Small intestine (tissue), 16 donors: ENCODE results near the gene LTK. TPM values are rescaled to one million over a fixed set of nuclear protein-coding genes. Genes with fewer than 3 reads are reported as not detected.
A peak's percentile ranks its signal among the peaks of the same experiment; 100 is the strongest.

Experiments
- DNase-seq, 2 donors: peaks; one replicate each; pipeline versions ENCODE4 v3.0.0 to v3.0.0-alpha.2; 2013
- FAIRE-seq: peaks from 2 replicates; lab custom pipeline; 2012; peaks lifted over from hg19 to GRCh38; lab: Jason Lieb, UNC
- H3K27ac ChIP-seq, 3 donors: one replicate each; pipeline ENCODE4 v1.5.1; 2013; ENCODE audit warnings: low read length in 2 of 3, mild to moderate bottlenecking in 2 of 3, control low read depth in 1 of 3, inconsistent platforms in 1 of 3, low read depth in 1 of 3, moderate library complexity in 1 of 3
- H3K27me3 ChIP-seq, 3 donors: one replicate each; pipeline ENCODE4 v1.6.1; 2013; ENCODE audit warnings: low read length in 3 of 3, inconsistent platforms in 1 of 3; ENCODE audit not compliant: control insufficient read depth in 3 of 3, insufficient read depth in 3 of 3
- H3K36me3 ChIP-seq, 3 donors: one replicate each; pipeline ENCODE4 v1.6.1; 2013; ENCODE audit warnings: low read length in 3 of 3, inconsistent platforms in 1 of 3, low read depth in 1 of 3, mild to moderate bottlenecking in 1 of 3, moderate library complexity in 1 of 3; ENCODE audit not compliant: control insufficient read depth in 3 of 3, insufficient read depth in 2 of 3
- H3K4me1 ChIP-seq, 3 donors: one replicate each; pipeline ENCODE4 v1.6.1; 2013; ENCODE audit warnings: low read length in 2 of 3, inconsistent platforms in 1 of 3, low read depth in 1 of 3, mild to moderate bottlenecking in 1 of 3, moderate library complexity in 1 of 3; ENCODE audit not compliant: control insufficient read depth in 3 of 3, insufficient read depth in 2 of 3
- H3K4me3 ChIP-seq, 3 donors: one replicate each; pipeline ENCODE4 v1.5.1; 2013; ENCODE audit warnings: low read length in 3 of 3, control low read depth in 1 of 3, inconsistent platforms in 1 of 3, low read depth in 1 of 3, mild to moderate bottlenecking in 1 of 3, moderate library complexity in 1 of 3
- H3K9me3 ChIP-seq, 2 donors: one replicate each; pipeline ENCODE4 v1.6.1; 2013; ENCODE audit warnings: low read depth in 1 of 2, low read length in 1 of 2; ENCODE audit not compliant: control insufficient read depth in 2 of 2, insufficient read depth in 1 of 2
- WGBS, 3 donors: extraction: QIAGEN DNeasy Blood & Tissue Kit; methylation state at CpG; one replicate each; pipeline ENCODE4 v1.1.7; 2013; 5-methylcytosine and 5-hydroxymethylcytosine counted together
- long read RNA-seq, 10 donors: transcript quantifications; one replicate each; lab custom pipeline, GENCODE V29; 2026
- polyA plus RNA-seq, 4 donors: library from polyadenylated mRNA; stranded (reverse) in 3 of 4; unstranded in 1 of 4; fragments of 200-250 nt in 3 of 4; fragments of 120-200 nt in 1 of 4; gene quantifications; one replicate each; pipeline versions ENCODE4 v1.2.1 to v1.2.3, GENCODE V29; 2013
- donor health status: healthy with polysubstance abuse.
- donor health status: control.
- donor health status: control.
- donor health status: Bipolar disorder and iron deficiency.
- donor health status: healthy.

Gene LTK
- 10 to 100 TPM; 13.1 to 68.4 (median 32.9) TPM for polyA plus RNA-seq
- long read RNA-seq, donor 1, result 0 reads
- long read RNA-seq, donor 2, result 0 reads
- long read RNA-seq, donor 3, result 0 reads
- long read RNA-seq, donor 4, result 0 reads
- long read RNA-seq, donor 5, result 0 reads
- long read RNA-seq, donor 6, result 0 reads
- long read RNA-seq, donor 7, result 0 reads
- long read RNA-seq, donor 8, result 0 reads
- long read RNA-seq, donor 9, result 0 reads
- long read RNA-seq, donor 10, partial matches to known transcripts, result 0 of 1 reads
- long read RNA-seq, donor 10, other reads (novel, unspliced or antisense), result 0 of 1 reads

DNA sequence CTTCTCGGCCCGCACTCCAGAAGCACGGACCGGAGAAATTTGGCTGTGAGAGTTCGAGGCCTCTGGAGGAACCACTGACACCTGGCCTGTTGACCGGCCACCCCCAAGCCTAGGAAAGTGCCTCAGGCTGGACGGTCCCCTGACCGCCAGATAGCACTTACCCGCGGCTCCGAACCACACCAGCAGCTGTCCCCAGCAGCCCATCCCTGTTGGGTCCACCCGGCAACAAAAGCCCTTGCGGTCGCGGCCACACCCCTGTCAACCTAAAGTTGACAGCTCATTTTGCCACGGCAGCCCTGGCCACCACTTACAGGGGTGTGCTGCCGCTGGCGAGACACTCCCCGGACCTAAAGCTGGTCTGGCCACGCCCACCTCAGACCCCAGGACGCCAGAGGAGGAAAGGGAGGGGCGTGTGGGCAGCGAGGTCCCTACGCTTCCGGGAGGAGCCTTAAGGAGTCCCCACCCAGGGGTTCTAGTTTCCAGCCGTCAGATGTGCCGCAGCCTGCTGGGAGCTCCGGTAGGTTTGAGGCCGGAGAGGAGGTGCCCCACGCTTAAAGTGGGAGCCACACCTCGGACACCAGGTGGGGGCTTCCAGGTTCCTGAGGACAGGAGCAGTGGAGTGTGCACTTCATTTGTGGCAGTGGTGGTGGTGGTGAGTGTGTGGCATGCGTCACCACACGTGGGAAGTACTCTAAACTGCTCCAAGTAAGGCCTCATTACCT is at the start of gene LTK:
Gene LTK, minus strand, starts transcription at position 322 of the 722 bp plus-strand sequence. Its CDS starts 118 bp downstream, at position 204.
- H3K4me3 ChIP-seq, result peak within 1 kb of the TSS in 2 of 3 donors; percentile 55 to 78
- WGBS, 3 donors, result 10 to 23% (median 16%) methylated on average over 32 to 33 of the region's 33 CpGs
- no peaks in the 10 kb centered on the region for H3K9me3 ChIP-seq
- peaks cover 0 to 25% (median 0%) of the 10 kb centered on the region in 3 donors for H3K27me3 ChIP-seq
- FAIRE-seq (no peak), DNase-seq (peak; percentile 34 to 67)
- H3K4me1 ChIP-seq, result peaks cover 0 to 18% (median 8%) of the 10 kb centered on the region in 3 donors
- H3K27ac ChIP-seq, result peak within 1 kb of the TSS in 2 of 3 donors; percentile 48 to 83
- peaks cover 0 to 15% (median 0%) of the 10 kb centered on the region in 3 donors for H3K36me3 ChIP-seq

DNA sequence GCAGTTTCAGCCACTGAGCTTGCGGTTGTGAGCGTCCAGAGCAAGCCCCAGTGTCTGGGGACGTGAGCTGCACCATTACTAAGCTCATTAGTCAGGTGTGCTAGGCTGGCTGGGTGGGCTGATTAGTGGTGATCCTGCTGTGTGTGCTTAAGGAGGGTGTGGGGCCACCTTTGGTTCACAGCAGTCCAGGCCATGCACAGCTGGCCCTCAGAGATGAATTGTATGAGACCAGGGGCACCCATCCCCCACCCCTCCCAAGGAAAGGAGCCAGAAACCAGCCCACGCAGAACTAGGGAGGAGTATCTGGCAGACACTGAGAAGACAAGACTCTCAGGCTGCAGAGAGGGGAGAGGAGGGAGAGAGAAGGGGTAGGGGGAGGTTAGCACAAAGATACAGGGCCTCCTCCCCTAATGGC is 49.2 kb upstream of the LTK start:
- H3K27me3 ChIP-seq, result no peaks in the 10 kb centered on the region
- peaks cover 0 to 62% (median 0%) of the 10 kb centered on the region in 3 donors for H3K36me3 ChIP-seq
- DNase-seq (peak in 1 of 2 donors; percentile 60), FAIRE-seq (no peak)
- H3K9me3 ChIP-seq, result no peaks in the 10 kb centered on the region
- H3K4me3 ChIP-seq, result no peak overlapping the region
- 73 to 82% (median 81%) methylated on average over 4 of the region's 4 CpGs for WGBS, 3 donors
- H3K27ac ChIP-seq, result peak overlapping the region in 1 of 3 donors; percentile 7
- peaks cover 0 to 78% (median 4%) of the 10 kb centered on the region in 3 donors for H3K4me1 ChIP-seq

DNA sequence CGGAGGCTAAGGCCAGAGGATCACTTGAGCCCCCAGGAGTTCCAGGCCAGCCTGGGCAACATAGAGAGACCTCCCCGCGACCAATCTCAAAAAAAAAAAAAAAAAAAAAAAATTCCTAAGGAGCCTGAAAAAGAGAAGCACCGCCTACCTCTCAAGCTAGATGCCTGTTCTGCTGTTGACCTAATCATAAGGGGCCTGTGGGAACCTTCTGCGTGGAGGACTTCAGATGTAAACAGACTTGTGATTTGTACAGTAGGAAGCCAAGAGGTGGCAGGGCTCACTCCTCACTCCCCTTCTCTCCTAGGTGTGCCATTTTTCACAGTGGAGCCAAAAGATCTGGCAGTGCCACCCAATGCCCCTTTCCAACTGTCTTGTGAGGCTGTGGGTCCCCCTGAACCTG is 48.6 kb upstream of the LTK start:
- H3K9me3 ChIP-seq, result no peaks in the 10 kb centered on the region

GRCh38 chr15:41561777-41562145 is 48.1 kb upstream of the LTK start:
- Histone ChIP-seq H3K9me3 (no peaks in the 10 kb centered on the region), H3K27me3 (no peaks in the 10 kb centered on the region), H3K4me3 (no peak overlapping the region), H3K27ac (peak overlapping the region in 1 of 3 donors; percentile 7), H3K4me1 (peaks cover 0 to 69% (median 6%) of the 10 kb centered on the region in 3 donors), H3K36me3 (peaks cover 0 to 56% (median 0%) of the 10 kb centered on the region in 3 donors)
- no peak for DNase-seq
- 65 to 85% (median 83%) methylated on average over 3 of the region's 3 CpGs for WGBS, 3 donors
- no peak for FAIRE-seq

More for the DNA sequence above, 48.6 kb upstream of the LTK start:
- DNase-seq (no peak), FAIRE-seq (no peak)
- H3K36me3 ChIP-seq, result peaks cover 0 to 59% (median 0%) of the 10 kb centered on the region in 3 donors
- WGBS, 3 donors, result 52 to 71% (median 63%) methylated on average over 5 of the region's 5 CpGs
- no peaks in the 10 kb centered on the region for H3K27me3 ChIP-seq
- peak overlapping the region in 1 of 3 donors; percentile 7 for H3K27ac ChIP-seq
- H3K4me3 ChIP-seq, result no peak overlapping the region
- H3K4me1 ChIP-seq, result peaks cover 0 to 74% (median 6%) of the 10 kb centered on the region in 3 donors

GRCh38 chr15:41561104-41561776 is 47.6 kb upstream of the LTK start:
- FAIRE-seq, result no peak
- H3K4me1 ChIP-seq, result peaks cover 0 to 64% (median 6%) of the 10 kb centered on the region in 3 donors

DNA sequence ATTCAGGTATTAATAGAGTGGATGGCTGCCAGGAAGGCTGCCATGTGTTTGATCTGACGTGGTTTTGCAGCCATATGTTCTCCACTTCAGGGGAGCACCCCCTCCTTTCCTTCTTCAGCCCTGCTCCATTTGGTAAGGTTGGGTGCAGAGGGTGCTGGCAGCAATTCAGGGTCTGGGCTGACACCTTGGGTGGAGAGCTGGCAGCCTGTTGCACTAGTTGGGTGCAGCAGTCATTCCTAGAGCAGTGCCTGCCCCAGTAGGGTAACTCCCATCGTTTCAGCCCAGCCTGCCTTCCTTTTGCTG is 46.9 kb upstream of the LTK start:
- Histone ChIP-seq H3K36me3 (peaks cover 0 to 45% (median 0%) of the 10 kb centered on the region in 3 donors), H3K9me3 (no peaks in the 10 kb centered on the region), H3K27ac (no peak overlapping the region), H3K4me1 (peaks cover 0 to 57% (median 6%) of the 10 kb centered on the region in 3 donors), H3K27me3 (no peaks in the 10 kb centered on the region), H3K4me3 (peak overlapping the region in 1 of 3 donors; percentile 75)
- FAIRE-seq (no peak), DNase-seq (no peak)
- 39 to 55% (median 42%) methylated on average over 2 of the region's 2 CpGs for WGBS, 3 donors

More at GRCh38 chr15:41561104-41561776, 47.6 kb upstream of the LTK start:
- DNase-seq, result no peak
- Histone ChIP-seq H3K27me3 (no peaks in the 10 kb centered on the region), H3K27ac (no peak overlapping the region), H3K9me3 (no peaks in the 10 kb centered on the region), H3K4me3 (no peak overlapping the region), H3K36me3 (peaks cover 0 to 52% (median 0%) of the 10 kb centered on the region in 3 donors)
- 86 to 93% (median 90%) methylated on average over 16 of the region's 16 CpGs for WGBS, 3 donors

DNA sequence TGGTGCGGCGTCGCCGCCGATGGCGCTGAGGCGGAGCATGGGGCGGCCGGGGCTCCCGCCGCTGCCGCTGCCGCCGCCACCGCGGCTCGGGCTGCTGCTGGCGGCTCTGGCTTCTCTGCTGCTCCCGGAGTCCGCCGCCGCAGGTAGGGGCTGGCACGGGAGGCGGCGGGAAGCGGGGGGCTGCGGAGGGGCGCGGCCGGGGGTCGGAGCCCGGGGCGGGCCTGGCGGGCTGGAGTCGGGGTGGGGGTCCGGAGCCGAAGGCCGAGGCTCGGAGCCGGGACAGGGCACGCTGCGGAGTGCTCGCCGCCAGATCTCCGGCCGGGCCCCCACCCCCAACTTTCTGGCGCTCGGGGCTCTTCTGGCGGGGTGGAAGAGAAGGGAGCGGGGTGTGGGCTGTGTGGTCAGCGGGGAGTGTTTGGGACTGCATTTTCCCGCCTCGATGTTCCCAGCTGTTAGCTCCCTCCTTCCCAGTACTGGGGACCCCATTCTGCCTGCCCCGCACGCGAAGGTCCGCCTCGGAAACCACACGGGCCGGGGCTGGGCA is 45.7 kb upstream of the LTK start:
- peaks cover 0 to 33% (median 0%) of the 10 kb centered on the region in 3 donors for H3K36me3 ChIP-seq
- no peak overlapping the region for H3K27ac ChIP-seq
- DNase-seq, result no peak
- 1% methylated on average over 40 to 60 of the region's 60 CpGs for WGBS, 3 donors
- no peak for FAIRE-seq
- H3K4me3 ChIP-seq, result peak overlapping the region; percentile 50 to 81 (median 75)
- H3K27me3 ChIP-seq, result no peaks in the 10 kb centered on the region
- H3K4me1 ChIP-seq, result peaks cover 0 to 57% (median 6%) of the 10 kb centered on the region in 3 donors
- no peaks in the 10 kb centered on the region for H3K9me3 ChIP-seq
